Mammary epithelial cell (primary cell): ENCODE data around the gene CD164.

ENCODE experiments used
- CTCF ChIP-seq, 2 donors: IDR thresholded peaks in 1 of 2; conservative IDR thresholded peaks in 1 of 2; 2 replicates each; pipeline ENCODE4 v1.5.1; 2011 to 2012; ENCODE audit warnings: inconsistent platforms in 2 of 2, low read length in 2 of 2, mild to moderate bottlenecking in 2 of 2, control low read depth in 1 of 2, low read depth in 1 of 2; ENCODE audit not compliant: insufficient read depth in 1 of 2; ENCODE audit errors: extremely low read depth in 1 of 2
- EZH2 ChIP-seq: IDR thresholded peaks from 2 replicates; pipeline ENCODE4 v1.6.1; 2012; ENCODE audit warnings: low read length, inconsistent platforms, borderline replicate concordance

- TF ChIP-seq EZH2: no peak
- TF ChIP-seq CTCF (conservative IDR thresholded peaks at IDR 0.05 in 1 of 2, IDR thresholded peaks at IDR 0.05 in 1 of 2; ENCODE audit: extremely low read depth in 1 of 2, insufficient read depth in 1 of 2, low read depth in 1 of 2, low read length in 2 of 2): no peak
Observed at GRCh38 chr6:109321752-109322151, 60.5 kb downstream of the CD164 start.
